GM12875 (cell line): ENCODE data around the gene CEP97.
"Not testable (repeated sequence)": the region's sequence is repeated elsewhere in the genome, so short reads cannot be mapped to it uniquely, and the experiment has no call there.

Experiments
- H3K4me3 ChIP-seq: one replicate; pipeline ENCODE4 v1.5.1; 2011; ENCODE audit warnings: low read depth, low read length, control low read depth
- CTCF ChIP-seq: IDR thresholded peaks from 2 replicates; pipeline ENCODE4 v1.5.1; 2011; ENCODE audit warnings: low read depth, mild to moderate bottlenecking, control low read depth, inconsistent platforms, low read length, moderate library complexity, borderline replicate concordance; ENCODE audit not compliant: insufficient read depth

The CEP97 gene

GRCh38 chr3:101685050-101685400 lies 39.4 kb upstream of the CEP97 start:
- peak overlapping the region; percentile 73 for H3K4me3 ChIP-seq
- no peak for TF ChIP-seq CTCF

- no peak for TF ChIP-seq CTCF
Observed at GRCh38 chr3:101685870-101686307, 38.5 kb upstream of the CEP97 start.

GRCh38 chr3:101687142-101687931 lies 37.1 kb upstream of the CEP97 start:
- TF ChIP-seq CTCF: no peak
- peak overlapping the region; percentile 73 for H3K4me3 ChIP-seq

More at GRCh38 chr3:101685870-101686307, 38.5 kb upstream of the CEP97 start:
- peak overlapping the region; percentile 73 for H3K4me3 ChIP-seq

GRCh38 chr3:101689286-101689685 lies 35.1 kb upstream of the CEP97 start:
- TF ChIP-seq CTCF: no peak
- no peak overlapping the region for H3K4me3 ChIP-seq

GRCh38 chr3:101690972-101691371 lies 33.4 kb upstream of the CEP97 start:
- H3K4me3 ChIP-seq: no peak overlapping the region
- TF ChIP-seq CTCF: no peak

- not testable (repeated sequence) for H3K4me3 ChIP-seq
Observed at GRCh38 chr3:101691685-101692671, 32.4 kb upstream of the CEP97 start.

- peak; percentile 61 for TF ChIP-seq CTCF
- not testable (repeated sequence) for H3K4me3 ChIP-seq
Observed at GRCh38 chr3:101693540-101693939, 30.9 kb upstream of the CEP97 start.

GRCh38 chr3:101694836-101695235 lies 29.6 kb upstream of the CEP97 start:
- not testable (repeated sequence) for H3K4me3 ChIP-seq
